GM11168 (cell line): Measurements from ENCODE around the gene HEG1.

Experiments used
- in situ Hi-C: fragments of 300-500 bp; cut with MboI; formaldehyde crosslinking; loops from one replicate; pipeline ENCODE4 v1.12.0; 2022; ENCODE audit warnings: low sequenced_read_pairs; ENCODE audit not compliant: unreplicated experiment

HEG1 gene

GRCh38 chr3:124997303-124998246 is 58.2 kb downstream of the HEG1 start:
- in situ Hi-C loops = loop anchor here (25.0 kb wide), 1 partner anchor 440 kb away; no protein-coding TSS in a partner anchor

DNA sequence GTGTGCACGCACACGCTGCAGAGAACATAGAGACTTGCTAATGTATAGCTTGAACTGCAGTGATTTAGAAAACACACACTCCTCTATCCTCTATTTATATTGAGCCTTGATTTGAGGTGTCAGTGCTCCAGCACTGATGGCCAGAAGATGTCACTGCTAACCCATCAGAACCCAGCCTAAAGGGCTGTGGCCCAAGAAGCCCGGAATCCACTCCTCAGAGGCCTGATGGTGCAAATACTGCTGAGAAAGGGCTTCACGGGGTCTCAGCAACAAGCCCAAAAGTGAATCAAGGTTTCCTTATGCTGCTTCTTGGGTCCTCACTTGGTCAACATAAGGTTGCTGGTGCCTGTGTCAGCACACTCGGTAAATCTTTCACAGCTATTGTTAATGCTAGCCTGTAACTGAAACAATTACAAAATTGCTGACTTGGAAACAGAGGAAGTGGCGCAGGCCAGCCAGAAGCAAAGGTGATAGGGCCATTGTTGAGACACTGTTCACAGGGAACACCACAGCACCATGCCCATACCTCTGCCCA is 60.3 kb downstream of the HEG1 start:
- in situ Hi-C loops = loop anchor here (25.0 kb wide), 1 partner anchor 442 kb away; no protein-coding TSS in a partner anchor

DNA sequence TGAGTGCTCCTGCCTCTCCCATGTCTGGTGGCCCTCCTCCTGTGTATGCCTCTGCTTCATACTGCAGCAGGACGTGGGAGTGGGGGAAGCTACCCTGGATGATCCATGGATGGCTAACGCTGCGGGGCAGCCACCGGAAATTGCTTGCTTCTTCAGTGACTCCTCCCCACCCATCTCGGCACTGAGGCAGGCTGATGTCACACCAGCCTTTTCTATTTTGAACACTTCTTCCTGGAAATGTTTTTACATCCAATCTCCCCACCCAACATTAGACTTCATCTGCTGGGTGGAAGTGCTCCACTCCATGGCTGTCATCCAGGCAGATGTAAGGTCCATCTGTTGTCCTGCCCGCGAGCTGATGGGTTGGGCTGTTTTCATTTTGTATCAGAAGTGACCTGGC is 62.3 kb downstream of the HEG1 start:
- in situ Hi-C loops = loop anchor here (25.0 kb wide), 1 partner anchor 444 kb away; no protein-coding TSS in a partner anchor

DNA sequence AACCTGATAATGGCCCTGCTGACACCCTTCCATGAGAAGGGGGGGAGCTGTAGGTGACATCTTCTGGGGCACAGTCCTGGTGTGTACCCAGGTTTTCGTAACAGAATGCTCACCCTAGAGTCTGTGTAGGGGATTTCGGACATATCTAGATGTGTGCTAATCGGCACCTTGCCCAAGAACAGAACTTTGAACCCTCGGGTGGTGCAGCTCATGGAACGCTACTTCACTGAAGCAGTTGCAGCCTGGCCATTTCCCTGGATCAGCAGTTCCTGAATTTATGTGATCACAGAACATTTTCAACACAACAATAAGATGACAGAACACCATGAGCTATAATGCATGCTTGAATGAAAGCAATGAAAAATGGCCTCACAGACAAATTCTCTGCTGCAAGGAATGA is 63.8 kb downstream of the HEG1 start:
- in situ Hi-C loops = loop anchor here (25.0 kb wide), 1 partner anchor 445 kb away; no protein-coding TSS in a partner anchor

DNA sequence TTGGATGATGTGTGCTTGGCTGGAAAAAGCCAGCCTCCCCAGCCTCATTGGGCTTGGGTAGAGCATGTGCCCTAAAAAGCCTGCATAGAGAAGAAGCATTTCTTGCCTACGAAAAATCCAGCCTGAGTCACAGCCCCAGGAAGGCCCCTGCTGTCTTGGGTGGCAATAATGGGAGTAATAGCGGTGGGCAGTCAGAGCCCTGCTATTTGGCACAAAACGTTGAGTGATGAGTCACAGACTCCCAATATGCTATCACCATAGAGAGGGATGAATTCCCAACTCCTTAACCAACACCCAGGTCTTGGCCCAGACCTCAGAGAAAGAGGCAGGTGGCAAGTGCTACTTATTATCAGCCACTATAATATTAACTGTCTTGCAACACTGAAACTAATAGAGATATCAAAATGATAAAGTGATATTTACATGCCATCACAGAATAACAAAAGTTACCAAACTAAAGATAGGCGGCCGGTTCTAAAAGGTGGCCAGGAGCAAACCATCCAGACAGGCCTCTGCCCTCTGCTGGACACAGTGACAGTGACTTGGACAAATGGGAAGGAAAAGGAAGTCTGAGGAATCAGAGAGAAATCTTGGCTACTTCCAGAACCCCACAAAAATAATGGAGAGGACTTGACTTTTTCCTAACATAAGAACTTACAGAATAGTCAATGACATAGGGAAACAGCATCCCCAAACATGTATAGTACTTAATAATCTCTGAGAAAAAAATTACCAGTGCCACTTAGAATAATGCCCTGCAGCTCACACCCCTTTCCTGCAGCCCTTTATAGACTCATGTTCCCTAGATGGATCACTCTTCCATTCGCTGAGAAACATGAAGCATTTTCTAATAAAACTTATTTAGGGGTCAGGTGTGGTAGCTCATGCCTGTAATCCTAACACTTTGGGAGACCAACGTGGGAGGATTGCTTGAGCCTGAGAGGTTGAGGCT is 69.3 kb downstream of the HEG1 start:
- in situ Hi-C loops = loop anchor here (25.0 kb wide), 1 partner anchor 451 kb away; no protein-coding TSS in a partner anchor

DNA sequence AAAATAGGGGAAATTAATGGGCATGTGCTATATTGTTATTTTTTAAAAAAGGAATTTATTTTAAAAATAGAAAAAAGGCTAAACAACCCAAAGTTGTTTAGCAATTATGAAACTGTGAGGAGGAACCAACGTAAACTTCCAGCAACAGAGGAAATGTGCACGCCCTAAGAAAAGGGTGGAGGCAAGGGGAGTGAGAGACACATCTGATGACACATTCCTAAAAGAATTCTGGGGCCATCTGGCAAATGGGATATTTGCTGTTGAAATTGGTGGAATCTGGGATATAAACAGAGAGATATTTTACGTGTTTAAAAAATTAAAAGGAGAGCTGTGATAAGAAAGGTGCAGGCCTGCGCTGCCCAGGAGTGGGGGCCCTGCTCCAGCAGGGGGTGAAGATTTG is 70.4 kb downstream of the HEG1 start:
- in situ Hi-C loops = loop anchor here (25.0 kb wide), 1 partner anchor 452 kb away; no protein-coding TSS in a partner anchor

DNA sequence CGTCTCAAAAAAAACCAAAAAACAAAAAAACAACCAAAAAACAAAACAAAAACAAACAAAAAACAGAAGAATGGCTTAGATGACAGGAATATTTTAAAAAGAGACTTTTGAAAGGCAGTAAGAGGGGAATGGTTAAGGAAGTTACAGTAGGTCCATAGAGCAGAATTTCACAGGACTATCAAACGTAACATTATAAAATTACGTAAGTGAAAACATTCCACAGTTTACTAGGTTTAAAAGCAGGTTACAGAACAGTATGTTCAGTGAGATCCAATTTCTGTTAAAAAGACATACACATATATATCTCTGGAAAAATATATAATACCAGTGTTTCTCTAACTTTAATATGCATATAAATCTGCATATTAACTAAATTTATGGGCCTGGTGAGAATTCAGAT is 71.0 kb downstream of the HEG1 start:
- in situ Hi-C loops = loop anchor here (25.0 kb wide), 1 partner anchor 453 kb away; no protein-coding TSS in a partner anchor

DNA sequence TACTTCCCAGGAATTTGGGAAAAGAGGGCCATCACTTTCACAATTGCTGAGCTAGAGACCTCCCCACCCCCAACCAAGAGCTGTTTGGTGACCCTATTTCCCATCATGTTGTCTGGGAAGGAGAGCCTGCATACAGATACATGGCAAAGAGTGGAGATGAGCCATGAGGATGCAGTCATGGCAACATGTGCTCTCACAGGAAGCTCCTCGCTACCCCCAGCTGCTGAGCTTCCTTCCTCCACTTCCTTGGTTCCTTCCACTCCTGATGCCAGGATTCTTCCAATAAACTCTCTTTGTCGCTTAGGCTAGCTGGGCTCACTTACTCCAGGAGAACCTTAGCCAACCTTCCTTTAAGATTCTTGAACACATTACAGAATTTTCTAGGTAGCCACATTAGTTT is 72.9 kb downstream of the HEG1 start:
- in situ Hi-C loops = loop anchor here (25.0 kb wide), 1 partner anchor 454 kb away; no protein-coding TSS in a partner anchor

DNA sequence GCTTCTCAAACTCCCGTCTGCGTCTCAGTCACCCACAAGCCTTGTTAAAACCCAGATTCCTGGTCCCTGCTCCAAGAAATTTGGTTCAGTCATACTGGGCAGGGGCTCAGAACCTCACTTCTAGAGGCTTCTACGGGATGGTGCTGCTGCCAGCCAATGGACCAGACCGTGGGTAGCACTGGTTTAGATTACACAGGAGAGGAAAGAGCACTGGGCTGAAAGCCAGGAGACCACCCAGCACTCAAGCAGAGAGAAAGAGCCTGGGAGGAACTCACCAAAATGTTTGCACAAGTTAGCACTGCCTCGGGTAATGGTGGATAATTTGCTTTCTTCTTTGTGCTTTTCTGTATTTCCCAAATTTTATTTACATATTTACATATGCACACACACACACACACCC is 74.3 kb downstream of the HEG1 start:
- in situ Hi-C loops = loop anchor here (25.0 kb wide), 1 partner anchor 456 kb away; no protein-coding TSS in a partner anchor

DNA sequence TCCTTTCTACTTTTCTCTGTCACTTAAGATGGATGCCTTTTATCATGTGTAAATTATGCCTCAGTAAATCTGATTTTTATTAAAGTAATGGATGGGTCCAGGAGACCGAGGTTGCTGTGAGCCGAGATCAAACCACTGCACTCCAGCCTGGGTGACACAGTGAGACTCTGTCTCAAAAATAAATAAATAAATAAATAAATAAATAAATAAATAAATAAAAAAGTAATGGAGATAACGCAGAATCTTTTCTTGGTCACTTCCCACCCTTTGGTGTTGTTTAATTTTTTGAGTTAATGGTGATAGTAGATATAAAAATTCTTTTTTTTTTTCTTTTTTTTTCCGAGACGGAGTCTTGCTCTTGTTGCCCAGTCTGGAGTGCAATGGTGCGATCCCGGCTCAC is 77.2 kb downstream of the HEG1 start:
- in situ Hi-C loops = loop anchor here (25.0 kb wide), 1 partner anchor 459 kb away; no protein-coding TSS in a partner anchor

- in situ Hi-C loops = loop anchor here (25.0 kb wide), 1 partner anchor 461 kb away; no protein-coding TSS in a partner anchor
Observed at GRCh38 chr3:124976383-124976782, 79.4 kb downstream of the HEG1 start.

GRCh38 chr3:124974691-124975090 is 81.1 kb downstream of the HEG1 start:
- in situ Hi-C loops = loop anchor here (25.0 kb wide), 1 partner anchor 463 kb away; no protein-coding TSS in a partner anchor

GRCh38 chr3:124973290-124973689 is 82.5 kb downstream of the HEG1 start:
- in situ Hi-C loops = no loop called here

DNA sequence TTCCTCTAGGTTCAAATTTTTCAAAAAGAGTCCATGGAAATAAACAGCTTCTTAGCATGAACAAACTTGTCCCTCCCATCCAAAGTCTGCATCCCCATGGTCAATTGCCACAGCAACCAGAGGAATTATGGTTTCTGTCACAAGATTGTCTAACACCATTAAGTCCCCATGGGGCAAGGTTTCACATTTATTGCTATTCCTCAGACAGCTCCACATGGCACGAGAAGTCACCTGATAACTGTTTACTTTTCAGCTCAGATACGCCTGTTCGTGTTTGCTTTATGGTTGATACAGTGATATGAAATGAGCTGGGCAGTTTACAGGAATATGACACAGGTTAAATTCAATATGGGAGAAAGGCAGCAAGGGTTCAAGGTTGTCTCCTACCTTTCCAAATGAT is 83.3 kb downstream of the HEG1 start:
- in situ Hi-C loops = no loop called here

- in situ Hi-C loops = no loop called here
Observed at GRCh38 chr3:124969963-124970722, 85.7 kb downstream of the HEG1 start.

DNA sequence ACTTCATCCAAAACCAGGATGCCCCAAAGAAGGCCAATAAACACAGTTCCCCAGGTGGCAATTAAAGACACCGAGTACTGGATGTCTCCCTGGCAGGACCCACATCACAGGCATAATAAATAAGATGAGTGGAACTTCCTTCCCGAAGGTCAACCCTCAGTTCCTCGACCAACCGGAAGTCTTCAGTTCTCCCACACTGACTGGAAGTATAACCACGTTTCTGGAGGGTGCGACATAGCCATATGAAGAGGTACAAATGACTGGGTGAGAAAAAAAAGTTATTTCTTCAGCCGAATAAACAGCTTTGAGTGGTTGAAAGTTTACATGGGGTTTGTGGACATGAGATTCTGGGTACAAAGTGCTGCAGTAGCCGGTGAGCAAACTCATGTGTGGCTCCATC is 86.6 kb downstream of the HEG1 start:
- in situ Hi-C loops = no loop called here

DNA sequence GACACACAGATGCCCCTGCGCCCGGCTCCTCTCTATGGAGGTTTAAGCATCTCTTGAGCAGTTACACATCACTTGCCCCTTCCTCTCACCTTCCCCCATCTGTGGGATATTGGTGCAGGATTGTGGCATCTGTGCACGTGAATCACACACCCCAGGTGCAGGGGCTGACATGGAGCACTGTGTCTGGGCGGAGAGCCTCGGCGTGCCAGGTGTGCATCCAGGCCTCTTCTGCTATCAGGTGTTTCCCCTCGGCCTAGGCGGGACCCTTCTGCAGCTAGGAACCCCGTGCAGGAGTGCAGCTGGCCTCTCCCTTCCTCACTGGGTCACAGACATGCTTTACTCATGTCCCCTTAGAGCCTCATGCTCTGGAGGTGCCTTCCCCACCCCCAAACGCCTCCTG is 87.8 kb downstream of the HEG1 start:
- in situ Hi-C loops = no loop called here

DNA sequence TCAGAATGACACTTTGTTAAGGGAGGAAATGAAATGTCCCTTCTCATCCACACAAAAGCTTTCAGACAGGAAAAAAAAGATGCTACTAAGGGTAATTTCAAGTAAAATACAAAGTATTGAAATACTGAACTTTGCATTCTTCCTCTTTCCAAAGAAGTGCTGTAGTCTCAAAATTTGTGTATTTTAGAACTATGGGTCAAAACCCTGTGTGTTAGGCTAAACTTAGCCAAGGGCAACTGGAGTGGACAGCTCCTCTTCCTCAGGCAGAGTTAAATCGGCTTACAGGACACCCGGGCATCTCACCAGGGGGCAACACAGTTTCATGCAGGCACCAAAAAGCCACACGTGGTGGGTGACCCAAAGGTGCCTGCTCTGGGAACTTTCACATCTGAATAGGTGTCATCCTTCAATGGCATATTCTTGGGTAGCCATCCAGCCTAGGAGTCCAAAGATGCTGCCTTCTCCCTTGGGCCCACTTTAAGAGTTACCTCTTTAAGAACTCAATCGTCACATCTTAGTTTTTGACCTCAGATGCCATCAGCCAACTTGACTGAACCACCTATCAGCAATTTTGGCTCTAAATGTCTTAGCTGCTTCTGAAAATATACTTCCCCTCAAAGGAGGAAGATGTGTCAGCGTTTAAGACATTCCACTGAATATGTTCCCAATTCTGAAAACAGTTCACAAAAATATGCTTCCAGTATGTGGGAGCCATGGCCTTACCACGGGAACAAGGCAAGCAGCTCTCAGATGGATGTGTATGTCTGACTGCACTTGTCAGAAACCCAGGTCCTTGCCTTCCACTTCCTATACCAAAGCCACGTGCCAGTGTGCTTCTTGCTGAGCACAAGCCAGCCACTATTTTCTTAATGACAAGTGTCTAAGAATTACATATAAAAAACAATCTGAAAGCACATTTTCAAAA is 89.0 kb downstream of the HEG1 start:
- in situ Hi-C loops = no loop called here
